Endodermal cell (in vitro differentiated cells): ENCODE results near the gene NTN4. TPM values are rescaled to one million over a fixed set of nuclear protein-coding genes. Genes with fewer than 3 reads are reported as not detected.
"Not testable (repeated sequence)": the region's sequence is repeated elsewhere in the genome, so short reads cannot be mapped to it uniquely, and the experiment has no call there.

Experiments used
- DNase-seq: peaks from one replicate; pipeline ENCODE4 v3.0.0-alpha.2; 2017
- H3K27ac ChIP-seq: 2 replicates; pipeline ENCODE4 v1.5.1; 2013; ENCODE audit warnings: mild to moderate bottlenecking, low read depth, low read length, moderate library complexity
- H3K27me3 ChIP-seq: 2 replicates; pipeline ENCODE4 v1.6.1; 2013; ENCODE audit warnings: mild to moderate bottlenecking, low read length, moderate library complexity; ENCODE audit not compliant: insufficient read depth, control insufficient read depth, poor library complexity, severe bottlenecking
- H3K36me3 ChIP-seq: 2 replicates; pipeline ENCODE4 v1.7.0; 2013; ENCODE audit warnings: mild to moderate bottlenecking, low read length, moderate library complexity; ENCODE audit not compliant: control insufficient read depth, insufficient read depth
- H3K4me1 ChIP-seq: one replicate; pipeline ENCODE4 v1.7.0; 2013; ENCODE audit warnings: low read length; ENCODE audit not compliant: control insufficient read depth, insufficient read depth
- H3K4me3 ChIP-seq: 2 replicates; pipeline ENCODE4 v1.5.1; 2013; ENCODE audit warnings: mild to moderate bottlenecking, low read length, moderate library complexity
- H3K9ac ChIP-seq: 2 replicates; pipeline ENCODE4 v1.6.1; 2013; ENCODE audit warnings: mild to moderate bottlenecking, low read length, moderate library complexity; ENCODE audit not compliant: poor library complexity, severe bottlenecking; ENCODE audit errors: extremely low read depth
- H3K9me3 ChIP-seq: 2 replicates; pipeline ENCODE4 v1.6.1; 2013; ENCODE audit warnings: mild to moderate bottlenecking, low read length, moderate library complexity; ENCODE audit not compliant: control insufficient read depth
- H3K27ac Mint-ChIP-seq: 2 replicates; pipeline ENCODE4 v1.8.0; 2020; ENCODE audit warnings: mixed read lengths
- H3K27me3 Mint-ChIP-seq: 2 replicates; pipeline ENCODE4 v1.8.0; 2021; ENCODE audit warnings: mild to moderate bottlenecking, mixed read lengths; ENCODE audit not compliant: insufficient read depth
- H3K36me3 Mint-ChIP-seq: 2 replicates; pipeline ENCODE4 v1.8.0; 2020; ENCODE audit warnings: low read depth, mixed read lengths
- H3K4me1 Mint-ChIP-seq: 2 replicates; pipeline ENCODE4 v1.8.0; 2020; ENCODE audit warnings: mixed read lengths
- H3K4me3 Mint-ChIP-seq: 2 replicates; pipeline ENCODE4 v1.8.0; 2020; ENCODE audit warnings: mild to moderate bottlenecking, moderate library complexity, mixed read lengths
- H3K9me3 Mint-ChIP-seq: 2 replicates; pipeline ENCODE4 v1.8.0; 2020; ENCODE audit warnings: mild to moderate bottlenecking, mixed read lengths
- CTCF ChIP-seq: fragments of 200-600 bp; sonication (generic); conservative IDR thresholded peaks from 2 replicates; pipeline ENCODE4 v1.5.0; 2021; ENCODE audit warnings: antibody characterized with exemption, mild to moderate bottlenecking
- WGBS, 2 experiments: methylation state at CpG; one replicate each; pipeline versions ENCODE4 v1.1.5 to v1.1.7; 2013; ENCODE audit warnings: missing lambda C conversion rate in 2 of 2, mixed read lengths in 1 of 2; ENCODE audit not compliant: insufficient coverage in 1 of 2, insufficient read length in 1 of 2; 5-methylcytosine and 5-hydroxymethylcytosine counted together
- total RNA-seq, 2 donors: library from RNA; stranded (reverse); fragmentation: NEBNext Ultra II Directional in 1 of 2; extraction: Animal tissue kit (Norgen Biotek cat#: 25700) in 1 of 2; gene quantifications; 2 replicates in 1 of 2; 3 replicates in 1 of 2; pipeline ENCODE4 v1.2.1, GENCODE V29; 2021

NTN4 gene
- total RNA-seq, 2 donors from 2014 or later, result 57.4 to 58.2 TPM

GRCh38 chr12:95663525-95663924 is 127.0 kb downstream of the NTN4 start:
- Histone ChIP-seq H3K4me3 (no peak overlapping the region), H3K36me3 (peaks cover 84% of the 10 kb centered on the region), H3K27ac (no peak overlapping the region), H3K27me3 (no peaks in the 10 kb centered on the region), H3K4me1 (no peaks in the 10 kb centered on the region), H3K9me3 (no peaks in the 10 kb centered on the region), H3K9ac (no peak overlapping the region)
- Mint-ChIP-seq H3K4me1 (no peaks in the 10 kb centered on the region), H3K27ac (no peak overlapping the region), H3K36me3 (peaks cover 64% of the 10 kb centered on the region), H3K4me3 (no peak overlapping the region), H3K27me3 (no peaks in the 10 kb centered on the region), H3K9me3 (no peaks in the 10 kb centered on the region)
- TF ChIP-seq CTCF, result no peak
- DNase-seq, result no peak
- 96 to 100% methylated on average over 1 to 2 of the region's 2 CpGs for WGBS, 2 experiments

GRCh38 chr12:95661360-95661759 is 129.2 kb downstream of the NTN4 start:
- no peak overlapping the region for H3K4me3 Mint-ChIP-seq
- H3K4me1 Mint-ChIP-seq, result no peaks in the 10 kb centered on the region
- Histone ChIP-seq H3K36me3 (peaks cover 81% of the 10 kb centered on the region), H3K4me3 (no peak overlapping the region), H3K27ac (no peak overlapping the region), H3K9ac (no peak overlapping the region), H3K9me3 (no peaks in the 10 kb centered on the region), H3K27me3 (no peaks in the 10 kb centered on the region), H3K4me1 (no peaks in the 10 kb centered on the region)
- WGBS, 2 experiments, result no CpG with 5 or more reads among the region's 1 CpG
- H3K27me3 Mint-ChIP-seq, result no peaks in the 10 kb centered on the region
- TF ChIP-seq CTCF, result no peak
- no peak for DNase-seq
- H3K9me3 Mint-ChIP-seq, result no peaks in the 10 kb centered on the region
- no peak overlapping the region for H3K27ac Mint-ChIP-seq
- peaks cover 54% of the 10 kb centered on the region for H3K36me3 Mint-ChIP-seq

GRCh38 chr12:95658386-95658785 is 132.2 kb downstream of the NTN4 start:
- H3K27ac ChIP-seq, result no peak overlapping the region
- Mint-ChIP-seq H3K27ac (no peak overlapping the region), H3K9me3 (no peaks in the 10 kb centered on the region), H3K4me3 (no peak overlapping the region), H3K27me3 (no peaks in the 10 kb centered on the region), H3K4me1 (peaks cover 1% of the 10 kb centered on the region), H3K36me3 (peaks cover 32% of the 10 kb centered on the region)
- no peak for TF ChIP-seq CTCF
- peaks cover 54% of the 10 kb centered on the region for H3K36me3 ChIP-seq
- no peaks in the 10 kb centered on the region for H3K9me3 ChIP-seq
- DNase-seq, result no peak
- no peak overlapping the region for H3K9ac ChIP-seq
- H3K27me3 ChIP-seq, result no peaks in the 10 kb centered on the region
- H3K4me1 ChIP-seq, result peaks cover 3% of the 10 kb centered on the region
- H3K4me3 ChIP-seq, result no peak overlapping the region
- 91% methylated on average over 5 of the region's 6 CpGs; no CpG with 5 or more reads in 1 of the 2 experiments for WGBS, 2 experiments

GRCh38 chr12:95654665-95655064 is 135.9 kb downstream of the NTN4 start:
- not testable (repeated sequence) for H3K27ac ChIP-seq, H3K4me1 ChIP-seq, H3K27me3 ChIP-seq, H3K4me3 Mint-ChIP-seq, DNase-seq, H3K9me3 Mint-ChIP-seq, H3K9ac ChIP-seq, H3K9me3 ChIP-seq, H3K4me1 Mint-ChIP-seq, H3K27ac Mint-ChIP-seq, H3K27me3 Mint-ChIP-seq, H3K4me3 ChIP-seq
- WGBS, 2 experiments, result 97 to 100% methylated on average over 2 to 3 of the region's 3 CpGs
- peaks cover 14% of the 10 kb centered on the region for H3K36me3 Mint-ChIP-seq
- peaks cover 23% of the 10 kb centered on the region for H3K36me3 ChIP-seq
